ENCODE results near the gene CTNNA3.

CTNNA3 gene

DNA sequence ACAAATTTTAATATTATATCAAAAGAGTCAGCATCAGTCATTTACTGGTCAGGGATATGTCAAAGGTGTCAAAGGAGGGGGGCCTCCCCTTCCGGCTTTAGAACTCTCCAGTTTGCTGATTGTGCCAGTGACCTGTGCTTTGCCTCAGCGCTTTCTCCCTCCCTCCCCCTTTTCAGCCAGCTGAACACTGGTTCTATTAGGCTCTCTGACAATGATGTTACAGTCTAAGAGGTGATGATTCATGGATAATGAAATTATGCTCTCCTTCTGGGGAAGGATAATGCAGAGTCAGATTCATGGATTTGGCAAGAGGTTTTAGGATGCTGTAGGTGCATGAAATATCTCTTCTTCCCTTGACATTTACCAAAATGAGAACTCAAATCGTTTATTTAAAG lies 764.0 kb downstream of the CTNNA3 start:
- no peak overlapping the region for H3K9ac ChIP-seq (ENCODE audit: low read length)
- no peak overlapping the region for H3K4me3 ChIP-seq (ENCODE audit: low read length)
- H3K27me3 ChIP-seq (ENCODE audit: control insufficient read depth, insufficient read depth, low read length) = peaks cover 33% of the 10 kb centered on the region
- H3K27ac ChIP-seq (ENCODE audit: low read length) = no peak overlapping the region
- H3K9me3 ChIP-seq (ENCODE audit: control insufficient read depth, low read depth, low read length) = no peaks in the 10 kb centered on the region
- no peaks in the 10 kb centered on the region for H3K36me3 ChIP-seq (ENCODE audit: control insufficient read depth, low read depth, low read length)
- peaks cover 33% of the 10 kb centered on the region for H3K4me1 ChIP-seq (ENCODE audit: control insufficient read depth, low read depth, low read length)

DNA sequence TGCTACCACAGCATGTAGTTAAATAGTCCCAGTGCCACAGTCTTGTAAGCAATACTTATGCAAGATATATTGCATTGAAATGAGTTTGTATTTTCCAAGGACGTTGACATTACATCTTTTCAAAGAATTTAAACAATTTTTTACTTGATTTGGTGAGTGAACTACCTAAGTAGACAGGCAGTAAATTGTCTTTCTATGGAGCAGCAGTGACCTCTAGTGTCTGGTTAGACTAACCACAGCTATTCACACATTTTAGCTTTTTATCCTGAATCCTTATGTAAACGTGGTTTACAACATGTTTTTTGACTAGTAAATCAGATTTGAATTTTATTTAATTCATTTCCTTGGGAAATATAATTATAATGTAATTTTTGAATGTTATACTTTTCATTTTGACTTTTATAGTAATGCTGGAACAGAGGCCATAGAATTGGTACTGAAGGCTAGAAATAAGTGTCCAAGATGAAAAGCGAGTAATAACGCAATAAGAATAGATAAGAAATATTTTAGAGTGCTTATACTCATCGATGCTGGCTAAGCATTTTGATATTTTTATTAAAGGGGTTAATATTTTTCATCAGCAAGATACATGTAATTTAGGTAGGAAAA lies 764.6 kb downstream of the CTNNA3 start:
- Histone ChIP-seq H3K9me3 (ENCODE audit: control insufficient read depth, low read depth, low read length) (no peaks in the 10 kb centered on the region), H3K4me3 (ENCODE audit: low read length) (no peak overlapping the region), H3K27ac (ENCODE audit: low read length) (no peak overlapping the region), H3K4me1 (ENCODE audit: control insufficient read depth, low read depth, low read length) (peaks cover 35% of the 10 kb centered on the region), H3K27me3 (ENCODE audit: control insufficient read depth, insufficient read depth, low read length) (peaks cover 38% of the 10 kb centered on the region), H3K36me3 (ENCODE audit: control insufficient read depth, low read depth, low read length) (no peaks in the 10 kb centered on the region), H3K9ac (ENCODE audit: low read length) (no peak overlapping the region)

DNA sequence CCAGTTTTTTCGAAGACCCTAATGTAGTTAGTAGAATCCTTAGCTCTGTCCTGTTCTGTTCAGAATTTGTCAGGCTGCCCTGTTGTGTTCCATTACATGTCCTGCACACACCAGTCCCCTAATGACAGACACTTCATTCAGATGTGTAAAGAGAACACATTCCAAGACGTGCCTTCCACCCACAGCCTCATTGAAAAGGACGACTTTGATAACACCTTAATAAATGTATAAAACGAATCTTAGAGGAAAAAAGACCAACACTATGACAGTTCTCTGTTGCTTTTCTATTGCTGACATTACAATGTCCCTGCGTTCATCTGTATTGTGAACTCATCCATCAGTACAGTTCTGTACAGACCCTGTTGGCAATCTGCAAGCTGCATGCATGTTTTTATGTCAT lies 766.6 kb downstream of the CTNNA3 start:
- H3K9me3 ChIP-seq (ENCODE audit: control insufficient read depth, low read depth, low read length) = no peaks in the 10 kb centered on the region
- no peak overlapping the region for H3K4me3 ChIP-seq (ENCODE audit: low read length)
- H3K9ac ChIP-seq (ENCODE audit: low read length) = no peak overlapping the region
- H3K36me3 ChIP-seq (ENCODE audit: control insufficient read depth, low read depth, low read length) = no peaks in the 10 kb centered on the region
- H3K4me1 ChIP-seq (ENCODE audit: control insufficient read depth, low read depth, low read length) = peaks cover 51% of the 10 kb centered on the region
- H3K27me3 ChIP-seq (ENCODE audit: control insufficient read depth, insufficient read depth, low read length) = peaks cover 42% of the 10 kb centered on the region
- no peak overlapping the region for H3K27ac ChIP-seq (ENCODE audit: low read length)

DNA sequence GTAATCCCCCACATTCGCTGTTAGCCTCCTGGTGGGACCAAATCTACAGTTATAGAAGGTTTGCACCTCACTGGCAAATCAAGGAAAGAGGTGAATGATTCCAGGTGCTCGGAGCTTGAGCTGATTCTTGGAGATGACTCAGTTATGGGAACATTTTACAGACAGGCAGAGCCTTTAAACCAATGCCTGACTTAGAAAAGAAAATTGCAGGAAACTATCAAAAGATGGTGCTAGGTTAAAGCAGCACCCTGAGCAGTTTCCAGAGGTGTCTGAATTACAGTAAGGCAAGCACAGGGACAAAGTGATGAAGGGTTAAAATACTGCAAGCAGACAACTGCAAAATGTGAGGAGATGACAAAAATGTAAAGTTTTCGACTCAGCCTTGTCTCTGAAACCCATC lies 767.2 kb downstream of the CTNNA3 start:
- peaks cover 51% of the 10 kb centered on the region for H3K4me1 ChIP-seq (ENCODE audit: control insufficient read depth, low read depth, low read length)
- H3K4me3 ChIP-seq (ENCODE audit: low read length) = peak overlapping the region; percentile 57
- peaks cover 42% of the 10 kb centered on the region for H3K27me3 ChIP-seq (ENCODE audit: control insufficient read depth, insufficient read depth, low read length)
- H3K36me3 ChIP-seq (ENCODE audit: control insufficient read depth, low read depth, low read length) = no peaks in the 10 kb centered on the region
- H3K9me3 ChIP-seq (ENCODE audit: control insufficient read depth, low read depth, low read length) = no peaks in the 10 kb centered on the region
- H3K27ac ChIP-seq (ENCODE audit: low read length) = no peak overlapping the region
- no peak overlapping the region for H3K9ac ChIP-seq (ENCODE audit: low read length)

DNA sequence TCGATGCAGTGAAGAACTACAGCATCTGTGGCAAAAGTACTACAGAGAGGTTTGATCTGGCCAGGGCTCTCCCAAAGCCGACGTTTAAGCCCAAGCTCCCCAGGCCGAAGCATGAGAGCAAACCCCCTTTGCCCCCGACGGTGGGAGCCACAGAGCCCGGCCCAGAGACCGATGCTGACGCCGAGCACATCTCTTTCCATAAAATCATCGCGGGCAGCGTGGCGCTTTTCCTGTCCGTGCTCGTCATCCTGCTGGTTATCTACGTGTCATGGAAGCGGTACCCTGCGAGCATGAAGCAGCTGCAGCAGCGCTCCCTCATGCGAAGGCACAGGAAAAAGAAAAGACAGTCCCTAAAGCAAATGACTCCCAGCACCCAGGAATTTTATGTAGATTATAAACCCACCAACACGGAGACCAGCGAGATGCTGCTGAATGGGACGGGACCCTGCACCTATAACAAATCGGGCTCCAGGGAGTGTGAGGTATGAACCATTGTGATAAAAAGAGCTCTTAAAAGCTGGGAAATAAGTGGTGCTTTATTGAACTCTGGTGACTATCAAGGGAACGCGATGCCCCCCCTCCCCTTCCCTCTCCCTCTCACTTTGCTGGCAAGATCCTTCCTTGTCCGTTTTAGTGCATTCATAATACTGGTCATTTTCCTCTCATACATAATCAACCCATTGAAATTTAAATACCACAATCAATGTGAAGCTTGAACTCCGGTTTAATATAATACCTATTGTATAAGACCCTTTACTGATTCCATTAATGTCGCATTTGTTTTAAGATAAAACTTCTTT lies 767.8 kb downstream of the CTNNA3 start:
- H3K36me3 ChIP-seq (ENCODE audit: control insufficient read depth, low read depth, low read length) = no peaks in the 10 kb centered on the region
- H3K9me3 ChIP-seq (ENCODE audit: control insufficient read depth, low read depth, low read length) = no peaks in the 10 kb centered on the region
- peaks cover 42% of the 10 kb centered on the region for H3K27me3 ChIP-seq (ENCODE audit: control insufficient read depth, insufficient read depth, low read length)
- no peak overlapping the region for H3K9ac ChIP-seq (ENCODE audit: low read length)
- H3K27ac ChIP-seq (ENCODE audit: low read length) = no peak overlapping the region
- H3K4me3 ChIP-seq (ENCODE audit: low read length) = peak overlapping the region; percentile 57
- peaks cover 51% of the 10 kb centered on the region for H3K4me1 ChIP-seq (ENCODE audit: control insufficient read depth, low read depth, low read length)

DNA sequence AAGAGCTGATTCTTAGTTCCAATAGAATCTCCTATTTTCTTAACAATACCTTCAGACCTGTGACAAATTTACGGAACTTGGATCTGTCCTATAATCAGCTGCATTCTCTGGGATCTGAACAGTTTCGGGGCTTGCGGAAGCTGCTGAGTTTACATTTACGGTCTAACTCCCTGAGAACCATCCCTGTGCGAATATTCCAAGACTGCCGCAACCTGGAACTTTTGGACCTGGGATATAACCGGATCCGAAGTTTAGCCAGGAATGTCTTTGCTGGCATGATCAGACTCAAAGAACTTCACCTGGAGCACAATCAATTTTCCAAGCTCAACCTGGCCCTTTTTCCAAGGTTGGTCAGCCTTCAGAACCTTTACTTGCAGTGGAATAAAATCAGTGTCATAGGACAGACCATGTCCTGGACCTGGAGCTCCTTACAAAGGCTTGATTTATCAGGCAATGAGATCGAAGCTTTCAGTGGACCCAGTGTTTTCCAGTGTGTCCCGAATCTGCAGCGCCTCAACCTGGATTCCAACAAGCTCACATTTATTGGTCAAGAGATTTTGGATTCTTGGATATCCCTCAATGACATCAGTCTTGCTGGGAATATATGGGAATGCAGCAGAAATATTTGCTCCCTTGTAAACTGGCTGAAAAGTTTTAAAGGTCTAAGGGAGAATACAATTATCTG lies 768.6 kb downstream of the CTNNA3 start:
- no peak overlapping the region for H3K9ac ChIP-seq (ENCODE audit: low read length)
- peaks cover 51% of the 10 kb centered on the region for H3K4me1 ChIP-seq (ENCODE audit: control insufficient read depth, low read depth, low read length)
- no peaks in the 10 kb centered on the region for H3K9me3 ChIP-seq (ENCODE audit: control insufficient read depth, low read depth, low read length)
- no peak overlapping the region for H3K27ac ChIP-seq (ENCODE audit: low read length)
- no peaks in the 10 kb centered on the region for H3K36me3 ChIP-seq (ENCODE audit: control insufficient read depth, low read depth, low read length)
- H3K27me3 ChIP-seq (ENCODE audit: control insufficient read depth, insufficient read depth, low read length) = peaks cover 42% of the 10 kb centered on the region
- H3K4me3 ChIP-seq (ENCODE audit: low read length) = peak overlapping the region; percentile 57

DNA sequence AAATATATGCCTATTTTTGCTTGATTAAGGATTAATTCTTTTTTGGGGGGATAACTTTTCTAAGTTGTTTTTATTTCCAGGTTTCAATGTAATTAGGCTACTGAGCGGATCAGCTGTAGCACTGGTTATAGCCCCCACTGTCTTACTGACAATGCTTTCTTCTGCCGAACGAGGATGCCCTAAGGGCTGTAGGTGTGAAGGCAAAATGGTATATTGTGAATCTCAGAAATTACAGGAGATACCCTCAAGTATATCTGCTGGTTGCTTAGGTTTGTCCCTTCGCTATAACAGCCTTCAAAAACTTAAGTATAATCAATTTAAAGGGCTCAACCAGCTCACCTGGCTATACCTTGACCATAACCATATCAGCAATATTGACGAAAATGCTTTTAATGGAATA lies 769.2 kb downstream of the CTNNA3 start:
- H3K4me1 ChIP-seq (ENCODE audit: control insufficient read depth, low read depth, low read length) = peaks cover 46% of the 10 kb centered on the region
- H3K9me3 ChIP-seq (ENCODE audit: control insufficient read depth, low read depth, low read length) = no peaks in the 10 kb centered on the region
- H3K9ac ChIP-seq (ENCODE audit: low read length) = no peak overlapping the region
- no peak overlapping the region for H3K27ac ChIP-seq (ENCODE audit: low read length)
- no peaks in the 10 kb centered on the region for H3K36me3 ChIP-seq (ENCODE audit: control insufficient read depth, low read depth, low read length)
- H3K27me3 ChIP-seq (ENCODE audit: control insufficient read depth, insufficient read depth, low read length) = peaks cover 42% of the 10 kb centered on the region
- peak overlapping the region; percentile 57 for H3K4me3 ChIP-seq (ENCODE audit: low read length)

DNA sequence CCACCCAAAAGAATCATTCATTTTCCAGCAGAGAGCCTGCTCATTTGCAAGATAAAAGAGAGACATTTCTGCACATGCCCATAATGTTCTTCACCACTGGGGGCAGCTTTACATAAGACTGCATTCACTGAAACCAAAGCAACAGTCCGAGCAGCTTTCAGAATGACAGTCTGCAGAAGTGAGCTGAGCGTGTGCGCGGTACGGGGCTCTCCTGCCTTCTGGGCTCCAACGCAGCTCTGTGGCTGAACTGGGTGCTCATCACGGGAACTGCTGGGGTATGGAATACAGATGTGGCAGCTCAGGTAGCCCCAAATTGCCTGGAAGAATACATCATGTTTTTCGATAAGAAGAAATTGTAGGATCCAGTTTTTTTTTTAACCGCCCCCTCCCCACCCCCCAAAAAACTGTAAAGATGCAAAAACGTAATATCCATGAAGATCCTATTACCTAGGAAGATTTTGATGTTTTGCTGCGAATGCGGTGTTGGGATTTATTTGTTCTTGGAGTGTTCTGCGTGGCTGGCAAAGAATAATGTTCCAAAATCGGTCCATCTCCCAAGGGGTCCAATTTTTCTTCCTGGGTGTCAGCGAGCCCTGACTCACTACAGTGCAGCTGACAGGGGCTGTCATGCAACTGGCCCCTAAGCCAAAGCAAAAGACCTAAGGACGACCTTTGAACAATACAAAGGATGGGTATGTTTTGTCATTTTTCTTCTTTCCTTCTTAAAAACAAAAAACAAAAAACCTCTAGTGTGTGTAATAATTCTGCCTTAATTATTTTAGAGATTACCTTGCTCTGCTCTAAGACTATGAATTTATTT lies 769.9 kb downstream of the CTNNA3 start, which contains the start of gene LRRTM3:
TSS of gene LRRTM3 (plus strand) at position 141 of the 820 bp plus-strand sequence.
- peaks cover 42% of the 10 kb centered on the region for H3K27me3 ChIP-seq (ENCODE audit: control insufficient read depth, insufficient read depth, low read length)
- no peaks in the 10 kb centered on the region for H3K9me3 ChIP-seq (ENCODE audit: control insufficient read depth, low read depth, low read length)
- peaks cover 40% of the 10 kb centered on the region for H3K4me1 ChIP-seq (ENCODE audit: control insufficient read depth, low read depth, low read length)
- H3K9ac ChIP-seq (ENCODE audit: low read length) = no peak within 1 kb of the TSS
- no peak within 1 kb of the TSS for H3K27ac ChIP-seq (ENCODE audit: low read length)
- H3K36me3 ChIP-seq (ENCODE audit: control insufficient read depth, low read depth, low read length) = no peaks in the 10 kb centered on the region
- H3K4me3 ChIP-seq (ENCODE audit: low read length) = peak within 1 kb of the TSS; percentile 57

DNA sequence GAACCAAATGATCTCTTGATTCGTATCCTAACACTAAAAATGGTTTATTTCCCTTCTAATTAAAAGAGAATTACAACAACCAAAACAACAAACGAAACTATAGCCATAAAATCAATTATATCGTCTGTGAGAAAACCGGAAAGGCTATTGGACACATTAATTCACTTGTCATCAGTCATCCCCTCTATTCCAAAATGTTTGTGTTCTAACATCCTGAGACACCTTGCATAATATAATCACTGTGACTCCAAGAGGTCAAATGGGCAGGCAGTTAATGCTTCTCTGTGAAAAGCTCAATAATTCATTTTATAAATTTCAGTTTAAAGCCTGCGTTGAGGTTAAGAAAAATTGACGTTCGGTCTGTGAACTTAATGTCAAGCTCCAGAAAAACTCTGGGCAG lies 770.6 kb downstream of the CTNNA3 start:
- peaks cover 42% of the 10 kb centered on the region for H3K27me3 ChIP-seq (ENCODE audit: control insufficient read depth, insufficient read depth, low read length)
- H3K27ac ChIP-seq (ENCODE audit: low read length) = no peak overlapping the region
- no peaks in the 10 kb centered on the region for H3K9me3 ChIP-seq (ENCODE audit: control insufficient read depth, low read depth, low read length)
- H3K36me3 ChIP-seq (ENCODE audit: control insufficient read depth, low read depth, low read length) = no peaks in the 10 kb centered on the region
- no peak overlapping the region for H3K9ac ChIP-seq (ENCODE audit: low read length)
- H3K4me1 ChIP-seq (ENCODE audit: control insufficient read depth, low read depth, low read length) = peaks cover 39% of the 10 kb centered on the region
- H3K4me3 ChIP-seq (ENCODE audit: low read length) = peak overlapping the region; percentile 57

DNA sequence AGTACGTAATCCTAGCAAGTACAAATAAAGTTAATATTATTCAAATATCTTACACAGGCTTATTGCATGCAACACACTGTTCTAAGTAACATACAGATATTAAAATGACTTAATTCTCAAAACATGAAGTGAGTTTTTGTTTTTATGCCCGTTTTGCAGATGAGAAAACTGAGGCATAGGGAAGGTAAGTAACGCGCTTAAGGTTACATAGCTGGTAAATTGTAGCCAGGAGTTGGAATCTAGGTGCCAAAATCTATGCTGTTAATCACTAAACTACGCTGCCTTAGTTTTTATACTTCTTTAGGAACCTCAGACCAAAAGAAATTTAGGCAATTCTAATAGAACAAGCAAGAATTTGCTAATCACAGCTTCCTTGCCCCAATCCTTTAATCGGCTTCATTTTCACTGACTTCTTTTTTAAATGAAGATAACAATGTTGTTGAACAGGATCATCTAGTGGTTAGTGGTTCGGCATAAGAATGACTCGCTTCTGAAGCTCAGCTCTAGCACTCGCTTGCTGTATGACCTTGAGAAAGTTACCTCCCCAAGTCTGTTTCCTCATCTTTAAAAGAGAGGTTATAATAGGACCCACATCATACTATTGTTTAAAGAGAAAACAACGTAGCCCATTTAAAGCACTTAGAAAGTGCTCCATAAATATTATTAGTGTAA lies 771.2 kb downstream of the CTNNA3 start:
- Histone ChIP-seq H3K4me1 (ENCODE audit: control insufficient read depth, low read depth, low read length) (peaks cover 39% of the 10 kb centered on the region), H3K9me3 (ENCODE audit: control insufficient read depth, low read depth, low read length) (no peaks in the 10 kb centered on the region), H3K9ac (ENCODE audit: low read length) (no peak overlapping the region), H3K27me3 (ENCODE audit: control insufficient read depth, insufficient read depth, low read length) (peaks cover 37% of the 10 kb centered on the region), H3K36me3 (ENCODE audit: control insufficient read depth, low read depth, low read length) (no peaks in the 10 kb centered on the region), H3K27ac (ENCODE audit: low read length) (no peak overlapping the region), H3K4me3 (ENCODE audit: low read length) (peak overlapping the region; percentile 57)

DNA sequence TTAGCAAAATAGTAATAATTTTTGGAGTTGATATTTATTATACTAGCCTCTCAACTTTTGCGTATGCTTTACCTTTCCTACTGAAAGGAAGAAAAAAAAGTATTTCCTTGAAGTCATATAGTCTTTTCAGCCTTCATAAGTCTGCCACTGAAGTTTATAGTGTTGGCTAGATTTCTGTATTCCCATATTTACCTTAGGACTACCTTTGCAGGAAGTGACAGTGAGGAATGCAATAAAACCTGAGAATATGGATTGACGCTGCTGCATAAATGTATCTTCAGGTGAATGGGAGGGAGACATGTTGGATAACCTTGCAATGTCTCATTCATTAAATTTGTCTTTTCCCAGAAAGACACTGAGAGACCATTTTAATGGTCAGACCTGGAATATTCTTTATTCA lies 776.7 kb downstream of the CTNNA3 start:
- H3K27ac ChIP-seq (ENCODE audit: low read length) = no peak overlapping the region
- H3K9ac ChIP-seq (ENCODE audit: low read length) = no peak overlapping the region
- H3K9me3 ChIP-seq (ENCODE audit: control insufficient read depth, low read depth, low read length) = no peaks in the 10 kb centered on the region
- H3K4me3 ChIP-seq (ENCODE audit: low read length) = no peak overlapping the region
- H3K36me3 ChIP-seq (ENCODE audit: control insufficient read depth, low read depth, low read length) = no peaks in the 10 kb centered on the region
- no peaks in the 10 kb centered on the region for H3K27me3 ChIP-seq (ENCODE audit: control insufficient read depth, insufficient read depth, low read length)
- H3K4me1 ChIP-seq (ENCODE audit: control insufficient read depth, low read depth, low read length) = no peaks in the 10 kb centered on the region
